ENCODE measurements around the gene CCDC73. TPM values are rescaled to one million over a fixed set of nuclear protein-coding genes. Genes with fewer than 3 reads are reported as not detected.
"Not testable (repeated sequence)": the region's sequence is repeated elsewhere in the genome, so short reads cannot be mapped to it uniquely, and the experiment has no call there.

CCDC73 gene
- total RNA-seq, 1 experiment from 2014 or later: 0.04 TPM

GRCh38 chr11:32758291-32758690, 36.2 kb downstream of the CCDC73 start:
- Histone ChIP-seq H3K56ac (ENCODE audit: insufficient read length, low read depth, low read length) (no peak overlapping the region), H3T11ph (ENCODE audit: low read length) (no peak overlapping the region), H2BK12ac (ENCODE audit: insufficient read length, low read depth, low read length) (no peak overlapping the region), H2BK120ac (ENCODE audit: low read depth, low read length, poor library complexity, severe bottlenecking) (no peak overlapping the region), H3K18ac (ENCODE audit: insufficient read length, low read depth, low read length) (no peak overlapping the region), H3K4me1 (ENCODE audit: insufficient read depth, low read length) (no peaks in the 10 kb centered on the region), H3K14ac (ENCODE audit: insufficient read depth, low read length) (no peak overlapping the region), H3K23ac (ENCODE audit: insufficient read length, low read depth, low read length) (no peak overlapping the region), H3K4me2 (ENCODE audit: insufficient read depth, insufficient read length, low read length) (no peak overlapping the region), H3K27ac (ENCODE audit: insufficient read length, low read depth, low read length) (no peak overlapping the region), H3K4ac (ENCODE audit: low read depth, low read length) (no peak overlapping the region), H3K9me3 (ENCODE audit: control insufficient read depth, low read depth, low read length) (peaks cover 6% of the 10 kb centered on the region), H4K8ac (replicated peaks; ENCODE audit: insufficient read length, low read depth, low read length) (no peak overlapping the region), H2BK20ac (ENCODE audit: low read depth, low read length, poor library complexity, severe bottlenecking) (no peak overlapping the region), H3K9ac (ENCODE audit: extremely low read depth, insufficient read length, low read length) (no peak overlapping the region), H2BK5ac (ENCODE audit: insufficient read length, low read length) (no peak overlapping the region), H3K79me1 (ENCODE audit: insufficient read depth, low read depth, low read length, poor library complexity, severe bottlenecking) (no peaks in the 10 kb centered on the region), H2AK5ac (ENCODE audit: insufficient read length, low read length) (no peak overlapping the region), H3K27me3 (ENCODE audit: insufficient read depth, low read length) (no peaks in the 10 kb centered on the region), H4K20me1 (ENCODE audit: control insufficient read depth, insufficient read depth, insufficient read length) (no peaks in the 10 kb centered on the region), H3K79me2 (ENCODE audit: insufficient read depth, low read length) (no peaks in the 10 kb centered on the region), H2AFZ (ENCODE audit: low read length) (no peak overlapping the region), H4K5ac (ENCODE audit: insufficient read length, low read depth, low read length) (no peak overlapping the region), H2BK15ac (ENCODE audit: low read depth, low read length) (no peak overlapping the region), H3K23me2 (ENCODE audit: insufficient read length, low read depth, low read length, poor library complexity, severe bottlenecking) (no peaks in the 10 kb centered on the region), H4K91ac (ENCODE audit: insufficient read length, low read depth, low read length) (no peak overlapping the region)
- Mint-ChIP-seq H3K36me3 (ENCODE audit: insufficient read depth in 1 of 3, low read depth in 3 of 3) (peaks cover 4 to 8% (median 6%) of the 10 kb centered on the region in 3 experiments), H3K27me3 (ENCODE audit: low read depth) (no peaks in the 10 kb centered on the region), H3K4me3 (no peak overlapping the region), H3K9me3 (peaks cover 8% of the 10 kb centered on the region in 2 experiments), H3K4me1 (no peaks in the 10 kb centered on the region), H3K27ac (no peak overlapping the region)
- no peak for DNase-seq
- WGBS (ENCODE audit: extremely low coverage, insufficient read length, low lambda C conversion rate): no CpG with 5 or more reads among the region's 2 CpGs
- TF ChIP-seq, protein P1, sequence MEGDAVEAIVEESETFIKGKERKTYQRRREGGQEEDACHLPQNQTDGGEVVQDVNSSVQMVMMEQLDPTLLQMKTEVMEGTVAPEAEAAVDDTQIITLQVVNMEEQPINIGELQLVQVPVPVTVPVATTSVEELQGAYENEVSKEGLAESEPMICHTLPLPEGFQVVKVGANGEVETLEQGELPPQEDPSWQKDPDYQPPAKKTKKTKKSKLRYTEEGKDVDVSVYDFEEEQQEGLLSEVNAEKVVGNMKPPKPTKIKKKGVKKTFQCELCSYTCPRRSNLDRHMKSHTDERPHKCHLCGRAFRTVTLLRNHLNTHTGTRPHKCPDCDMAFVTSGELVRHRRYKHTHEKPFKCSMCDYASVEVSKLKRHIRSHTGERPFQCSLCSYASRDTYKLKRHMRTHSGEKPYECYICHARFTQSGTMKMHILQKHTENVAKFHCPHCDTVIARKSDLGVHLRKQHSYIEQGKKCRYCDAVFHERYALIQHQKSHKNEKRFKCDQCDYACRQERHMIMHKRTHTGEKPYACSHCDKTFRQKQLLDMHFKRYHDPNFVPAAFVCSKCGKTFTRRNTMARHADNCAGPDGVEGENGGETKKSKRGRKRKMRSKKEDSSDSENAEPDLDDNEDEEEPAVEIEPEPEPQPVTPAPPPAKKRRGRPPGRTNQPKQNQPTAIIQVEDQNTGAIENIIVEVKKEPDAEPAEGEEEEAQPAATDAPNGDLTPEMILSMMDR (conservative IDR thresholded peaks at IDR 0.05): no peak

DNA sequence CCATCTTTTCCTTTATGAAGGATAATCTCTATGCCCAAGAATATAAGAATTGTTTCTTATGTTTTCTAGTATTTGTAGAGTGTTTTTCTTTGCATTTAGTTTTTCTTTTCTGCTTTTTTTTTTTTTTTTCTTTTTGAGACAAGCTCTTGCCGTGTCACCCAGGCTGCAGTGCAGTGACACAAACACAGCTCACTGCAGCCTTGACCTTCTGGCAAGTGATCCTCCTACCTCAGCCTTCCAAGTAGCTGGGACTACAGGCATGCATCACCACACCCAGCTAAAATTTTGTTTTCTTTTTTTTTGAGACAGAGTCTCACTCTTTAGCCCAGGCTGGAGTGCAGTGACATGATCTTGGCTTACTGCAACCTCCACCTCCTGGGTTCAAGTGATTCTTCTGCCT, 41.3 kb downstream of the CCDC73 start:
- no CpG with 5 or more reads among the region's 1 CpG for WGBS (ENCODE audit: extremely low coverage, insufficient read length, low lambda C conversion rate)
- not testable (repeated sequence) for H3K79me1 ChIP-seq (ENCODE audit: insufficient read depth, low read depth, low read length, poor library complexity, severe bottlenecking); H4K20me1 ChIP-seq (ENCODE audit: control insufficient read depth, insufficient read depth, insufficient read length); H4K91ac ChIP-seq (ENCODE audit: insufficient read length, low read depth, low read length); H3K4ac ChIP-seq (ENCODE audit: low read depth, low read length); H2AFZ ChIP-seq (ENCODE audit: low read length); H2BK5ac ChIP-seq (ENCODE audit: insufficient read length, low read length); H3K4me3 Mint-ChIP-seq; H3K27me3 ChIP-seq (ENCODE audit: insufficient read depth, low read length); H3K27ac ChIP-seq (ENCODE audit: insufficient read length, low read depth, low read length); H3K23me2 ChIP-seq (ENCODE audit: insufficient read length, low read depth, low read length, poor library complexity, severe bottlenecking); H3K79me2 ChIP-seq (ENCODE audit: insufficient read depth, low read length); H3K14ac ChIP-seq (ENCODE audit: insufficient read depth, low read length); H2BK15ac ChIP-seq (ENCODE audit: low read depth, low read length); H2BK12ac ChIP-seq (ENCODE audit: insufficient read length, low read depth, low read length); H3K23ac ChIP-seq (ENCODE audit: insufficient read length, low read depth, low read length); H3K18ac ChIP-seq (ENCODE audit: insufficient read length, low read depth, low read length); H3K27ac Mint-ChIP-seq; H2AK5ac ChIP-seq (ENCODE audit: insufficient read length, low read length); DNase-seq; H3T11ph ChIP-seq (ENCODE audit: low read length); H3K4me1 ChIP-seq (ENCODE audit: insufficient read depth, low read length); H2BK120ac ChIP-seq (ENCODE audit: low read depth, low read length, poor library complexity, severe bottlenecking); H4K8ac ChIP-seq (replicated peaks; ENCODE audit: insufficient read length, low read depth, low read length); H3K9me3 ChIP-seq (ENCODE audit: control insufficient read depth, low read depth, low read length); H4K5ac ChIP-seq (ENCODE audit: insufficient read length, low read depth, low read length); H3K56ac ChIP-seq (ENCODE audit: insufficient read length, low read depth, low read length); H3K9ac ChIP-seq (ENCODE audit: extremely low read depth, insufficient read length, low read length); H3K36me3 Mint-ChIP-seq (ENCODE audit: insufficient read depth in 1 of 3, low read depth in 3 of 3); H3K4me1 Mint-ChIP-seq; H3K4me2 ChIP-seq (ENCODE audit: insufficient read depth, insufficient read length, low read length); H2BK20ac ChIP-seq (ENCODE audit: low read depth, low read length, poor library complexity, severe bottlenecking); H3K27me3 Mint-ChIP-seq (ENCODE audit: low read depth)
- H3K9me3 Mint-ChIP-seq: peaks cover 10 to 13% of the 10 kb centered on the region in 2 experiments
